Mucosa of descending colon (tissue), 3 donors: ENCODE results near the gene CCDC102B. TPM values are rescaled to one million over a fixed set of nuclear protein-coding genes. Genes with fewer than 3 reads are reported as not detected.

Source experiments
- ATAC-seq: fragments of 200-7000 bp; cut with Tn5 transposase; one replicate; pipeline ENCODE4 v1.9.1; 2020; ENCODE audit warnings: mild to moderate bottlenecking, moderate library complexity
- DNase-seq, 3 donors: peaks; one replicate each; pipeline ENCODE4 v3.0.0-alpha.2; 2020
- H3K36me3 ChIP-seq: fragments of 200-600 bp; one replicate; pipeline ENCODE4 v1.8.0; 2021; ENCODE audit warnings: low read depth, mild to moderate bottlenecking
- H3K4me1 ChIP-seq: fragments of 200-600 bp; one replicate; pipeline ENCODE4 v1.8.0; 2021; ENCODE audit warnings: low read depth, mild to moderate bottlenecking
- H3K4me3 ChIP-seq: fragments of 200-600 bp; one replicate; pipeline ENCODE4 v1.8.0; 2021; ENCODE audit warnings: mild to moderate bottlenecking
- H3K9me3 ChIP-seq: fragments of 200-600 bp; one replicate; pipeline ENCODE4 v1.8.0; 2021; ENCODE audit warnings: mild to moderate bottlenecking
- CTCF ChIP-seq: fragments of 200-600 bp; IDR thresholded peaks from one replicate; pipeline ENCODE4 v1.8.0; 2022; ENCODE audit warnings: antibody characterized with exemption, mild to moderate bottlenecking
- intact Hi-C, 2 donors: fragments of 100-400 bp; cut with DNase I in 1 of 2; cut with micrococcal nuclease in 1 of 2; formaldehyde crosslinking; loops; one replicate each; pipeline versions ENCODE4 v1.11.0 to v1.11.1; 2022; cut with DNase I, micrococcal nuclease
- total RNA-seq, 3 donors: library from RNA; stranded (reverse); fragmentation: NEBNext Ultra II Directional in 2 of 3; extraction: Animal tissue kit (Norgen Biotek cat#: 25700) in 2 of 3; gene quantifications; one replicate each; pipeline versions ENCODE4 v1.2.1 to v1.2.4, GENCODE V29; 2021 to 2023
- donor health status: DM: no; HTN: no; CAD: no; lungs with moderate emphysema.
- donor health status: DM: no; HTN: no; CAD: no.
- donor health status: DM: no; HTN: yes; CAD: no.

CCDC102B gene
- total RNA-seq, 3 donors from 2014 or later: 3.0 to 4.5 (median 4.3) TPM

- Histone ChIP-seq H3K9me3 (no peaks in the 10 kb centered on the region), H3K36me3 (no peaks in the 10 kb centered on the region), H3K4me1 (no peaks in the 10 kb centered on the region), H3K4me3 (no peak overlapping the region)
- DNase-seq: no peak
- ATAC-seq: no peak
- intact Hi-C loops: no loop called here
- no peak for TF ChIP-seq CTCF
Measured at GRCh38 chr18:69008538-69008937, 210.7 kb downstream of the CCDC102B start.

- no peak for TF ChIP-seq CTCF
- no peaks in the 10 kb centered on the region for H3K36me3 ChIP-seq
- no peaks in the 10 kb centered on the region for H3K4me1 ChIP-seq
- intact Hi-C loops: no loop called here
- H3K4me3 ChIP-seq: no peak overlapping the region
- DNase-seq (no peak), ATAC-seq (no peak)
- no peaks in the 10 kb centered on the region for H3K9me3 ChIP-seq
Measured at GRCh38 chr18:69021211-69021805, 223.4 kb downstream of the CCDC102B start.

GRCh38 chr18:69022426-69022825 lies 224.5 kb downstream of the CCDC102B start:
- ATAC-seq: no peak
- intact Hi-C loops: no loop called here
- H3K4me1 ChIP-seq: no peaks in the 10 kb centered on the region
- DNase-seq: no peak
- H3K36me3 ChIP-seq: no peaks in the 10 kb centered on the region
- no peak for TF ChIP-seq CTCF
- H3K4me3 ChIP-seq: no peak overlapping the region
- H3K9me3 ChIP-seq: no peaks in the 10 kb centered on the region

DNA sequence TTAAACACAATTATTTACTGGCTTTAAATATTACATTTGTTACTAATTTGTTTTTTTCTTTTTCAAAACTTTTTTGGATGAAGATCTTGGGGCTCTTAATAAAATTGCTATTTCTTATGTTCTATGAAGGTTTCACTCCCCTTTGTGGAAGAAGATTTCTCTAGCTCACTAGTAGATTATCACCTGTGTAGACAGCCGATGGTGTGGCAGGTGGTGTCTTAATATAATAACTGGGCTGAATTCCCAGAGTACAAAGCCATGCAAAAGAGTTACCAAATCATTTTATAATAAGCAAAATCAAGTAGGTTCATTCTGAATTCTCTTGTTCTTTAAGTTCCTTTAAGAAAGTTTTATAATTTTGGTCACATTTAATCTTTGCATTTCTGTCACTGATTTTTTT lies 233.7 kb downstream of the CCDC102B start:
- no peaks in the 10 kb centered on the region for H3K9me3 ChIP-seq
- TF ChIP-seq CTCF: no peak
- H3K4me3 ChIP-seq: no peak overlapping the region
- H3K4me1 ChIP-seq: no peaks in the 10 kb centered on the region
- ATAC-seq: no peak
- DNase-seq: no peak
- H3K36me3 ChIP-seq: no peaks in the 10 kb centered on the region
- intact Hi-C loops: no loop called here

DNA sequence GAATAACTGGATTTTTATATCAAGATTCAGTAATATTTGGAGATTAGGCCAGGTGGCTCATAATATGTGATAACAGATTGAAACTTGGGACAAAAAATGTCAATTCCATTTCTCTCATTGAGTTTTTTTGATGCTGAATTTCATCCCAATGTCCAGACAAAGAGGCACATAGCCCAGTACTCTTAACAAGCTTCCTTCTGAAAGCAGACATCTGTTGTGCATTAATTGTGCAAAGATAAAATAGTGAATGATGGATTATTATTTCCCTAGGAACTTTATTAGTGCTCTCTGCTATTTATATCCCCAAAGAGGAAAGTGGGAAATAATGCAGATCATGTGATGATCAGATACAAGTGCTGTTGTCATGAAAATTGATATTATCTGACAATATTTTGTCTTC lies 234.1 kb downstream of the CCDC102B start:
- H3K4me3 ChIP-seq: no peak overlapping the region
- DNase-seq: no peak
- no peaks in the 10 kb centered on the region for H3K9me3 ChIP-seq
- intact Hi-C loops: no loop called here
- no peaks in the 10 kb centered on the region for H3K4me1 ChIP-seq
- no peaks in the 10 kb centered on the region for H3K36me3 ChIP-seq
- no peak for TF ChIP-seq CTCF
- ATAC-seq: no peak

DNA sequence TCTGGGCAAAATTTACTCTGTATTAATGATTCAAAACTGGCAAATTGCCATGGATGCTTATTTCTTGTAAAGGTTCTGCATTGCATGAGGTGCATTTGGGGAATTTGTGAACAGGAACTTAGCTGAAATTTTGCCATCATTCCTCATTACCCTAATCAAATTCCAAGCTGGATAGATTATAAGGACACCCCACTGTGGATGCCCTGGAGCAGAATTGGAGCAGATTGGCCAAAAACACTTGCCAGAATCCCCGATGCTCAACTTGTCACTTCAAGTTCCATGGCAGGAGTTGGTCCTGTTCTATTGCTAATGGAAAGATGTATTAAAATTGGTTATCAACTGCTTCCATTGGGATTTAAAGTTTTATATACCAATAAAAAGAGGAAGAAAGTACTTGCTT lies 237.9 kb downstream of the CCDC102B start:
- ATAC-seq (no peak), DNase-seq (no peak)
- TF ChIP-seq CTCF: no peak
- intact Hi-C loops: no loop called here
- Histone ChIP-seq H3K9me3 (no peaks in the 10 kb centered on the region), H3K4me1 (no peaks in the 10 kb centered on the region), H3K36me3 (no peaks in the 10 kb centered on the region), H3K4me3 (no peak overlapping the region)
